Measurements from ENCODE around the gene NBAS. TPM values are rescaled to one million over a fixed set of nuclear protein-coding genes. Genes with fewer than 3 reads are reported as not detected.

Gene NBAS
- total RNA-seq, 1 experiment from 2014 or later = 36.3 TPM

DNA sequence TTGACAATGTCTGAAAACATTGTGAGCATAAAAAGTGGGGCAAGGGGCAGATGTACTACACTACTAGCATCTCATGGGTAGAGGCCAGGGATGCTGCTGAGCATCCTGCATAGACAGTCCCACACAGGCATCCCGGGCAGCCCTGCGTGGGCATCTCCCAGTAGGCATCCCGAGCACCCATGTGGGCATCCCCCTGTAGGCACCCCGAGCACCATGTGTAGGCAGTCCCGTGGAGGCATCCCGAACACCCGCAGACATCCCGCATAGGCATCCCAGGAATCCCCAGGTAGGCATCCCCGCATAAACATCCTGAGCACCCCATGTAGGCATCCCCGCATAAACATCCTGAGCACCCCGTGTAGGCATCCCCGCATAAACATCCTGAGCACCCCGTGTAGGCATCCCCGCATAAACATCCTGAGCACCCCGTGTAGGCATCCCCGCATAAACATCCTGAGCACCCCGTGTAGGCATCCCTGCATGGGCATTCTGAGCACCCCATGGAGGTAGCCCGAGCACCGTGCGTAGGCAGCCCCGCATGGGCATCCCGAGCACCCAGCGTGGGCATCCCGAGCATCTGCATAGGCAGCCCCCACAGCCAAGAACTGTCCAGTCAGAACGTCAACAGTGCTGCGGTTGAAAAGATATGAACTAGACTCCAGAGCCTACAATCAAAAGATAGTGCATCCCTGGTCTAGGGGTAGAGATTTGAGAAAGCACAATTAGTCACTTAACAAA, 273.5 kb downstream of the NBAS start:
- Histone ChIP-seq H3K27me3 (ENCODE audit: control insufficient read depth, insufficient read depth, low read length) (no peaks in the 10 kb centered on the region), H3K27ac (ENCODE audit: low read length) (no peak overlapping the region), H3K36me3 (ENCODE audit: control insufficient read depth, insufficient read depth, low read length) (no peaks in the 10 kb centered on the region), H3K4me1 (ENCODE audit: control insufficient read depth, insufficient read depth, low read length) (no peaks in the 10 kb centered on the region), H3K4me3 (ENCODE audit: low read depth in 2 of 2, low read length in 2 of 2) (no peak overlapping the region), H3K9me3 (ENCODE audit: control insufficient read depth, insufficient read depth, low read depth, low read length) (no peaks in the 10 kb centered on the region)
- intact Hi-C loops (cut with micrococcal nuclease; ENCODE audit: unreplicated experiment) = no loop called here
- DNase-seq (ENCODE audit: low read depth, low spot score) (no peak), ATAC-seq (no peak)
- TF ChIP-seq TCF7L2 (IDR thresholded peaks at IDR 0.05; ENCODE audit: low read depth, low read length) = no peak
- no TSS peak for BruUV-seq (replicated peaks)
- in situ Hi-C loops (cut with HindIII; ENCODE audit: low pct_unique_long_range_greater_than_20kb, low sequenced_read_pairs) = no loop called here
- ChIA-PET POLR2A (no interaction called here), CTCF (no interaction called here)

DNA sequence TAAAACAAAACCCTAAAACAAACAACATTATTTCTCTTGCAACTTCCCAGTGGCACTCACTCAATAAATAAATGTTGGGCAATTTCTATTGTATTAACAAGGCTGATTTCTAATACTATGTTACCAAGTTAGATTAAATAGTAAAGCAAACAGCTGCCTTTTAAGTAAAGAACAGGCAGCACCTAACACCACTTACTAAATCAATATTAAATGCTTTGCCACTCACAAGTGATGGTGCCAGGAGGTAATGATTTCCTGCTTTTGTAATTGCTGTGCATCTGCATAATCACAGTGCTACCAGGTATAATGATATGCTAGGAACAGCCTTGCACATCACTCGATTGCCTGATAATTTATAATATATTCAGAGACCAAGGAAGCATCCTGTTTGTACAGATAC, 276.5 kb downstream of the NBAS start:
- no peak for TF ChIP-seq SIN3A (IDR thresholded peaks at IDR 0.05; ENCODE audit: borderline replicate concordance, insufficient read depth, low read depth, low read length)
- BruUV-seq (replicated peaks) = no TSS peak
- in situ Hi-C loops (cut with HindIII; ENCODE audit: low pct_unique_long_range_greater_than_20kb, low sequenced_read_pairs) = no loop called here

DNA sequence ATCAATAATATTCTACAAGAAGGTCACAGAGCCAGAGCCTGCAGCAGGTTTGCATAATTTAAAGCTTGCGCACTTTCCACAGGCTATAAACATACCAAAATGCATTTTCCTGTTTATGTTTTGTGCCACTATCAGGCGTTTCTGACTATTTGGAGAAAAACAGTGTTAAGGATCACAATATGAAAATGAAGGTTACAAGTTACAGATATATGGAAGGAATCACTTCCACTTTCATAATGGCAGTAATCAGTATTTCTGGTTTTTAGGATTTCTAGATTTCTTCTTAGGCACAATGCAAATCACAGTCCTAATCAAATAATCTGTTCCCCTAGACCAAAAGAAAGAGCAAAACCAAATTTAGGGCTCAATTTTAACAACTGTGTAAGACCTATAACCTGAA, 279.5 kb downstream of the NBAS start:
- H3K27me3 ChIP-seq (ENCODE audit: control insufficient read depth, insufficient read depth, low read length) = no peaks in the 10 kb centered on the region
- no peak overlapping the region for H3K4me3 ChIP-seq (ENCODE audit: low read depth in 2 of 2, low read length in 2 of 2)
- no peak for ATAC-seq
- ChIA-PET CTCF (no interaction called here), POLR2A (no interaction called here)
- H3K27ac ChIP-seq (ENCODE audit: low read length) = no peak overlapping the region
- no peak for DNase-seq (ENCODE audit: low read depth, low spot score)
- in situ Hi-C loops (cut with HindIII; ENCODE audit: low pct_unique_long_range_greater_than_20kb, low sequenced_read_pairs) = no loop called here
- intact Hi-C loops (cut with micrococcal nuclease; ENCODE audit: unreplicated experiment) = no loop called here
- BruUV-seq (replicated peaks) = no TSS peak
- no peaks in the 10 kb centered on the region for H3K9me3 ChIP-seq (ENCODE audit: control insufficient read depth, insufficient read depth, low read depth, low read length)
- H3K36me3 ChIP-seq (ENCODE audit: control insufficient read depth, insufficient read depth, low read length) = no peaks in the 10 kb centered on the region
- H3K4me1 ChIP-seq (ENCODE audit: control insufficient read depth, insufficient read depth, low read length) = no peaks in the 10 kb centered on the region
- TF ChIP-seq, protein P1, sequence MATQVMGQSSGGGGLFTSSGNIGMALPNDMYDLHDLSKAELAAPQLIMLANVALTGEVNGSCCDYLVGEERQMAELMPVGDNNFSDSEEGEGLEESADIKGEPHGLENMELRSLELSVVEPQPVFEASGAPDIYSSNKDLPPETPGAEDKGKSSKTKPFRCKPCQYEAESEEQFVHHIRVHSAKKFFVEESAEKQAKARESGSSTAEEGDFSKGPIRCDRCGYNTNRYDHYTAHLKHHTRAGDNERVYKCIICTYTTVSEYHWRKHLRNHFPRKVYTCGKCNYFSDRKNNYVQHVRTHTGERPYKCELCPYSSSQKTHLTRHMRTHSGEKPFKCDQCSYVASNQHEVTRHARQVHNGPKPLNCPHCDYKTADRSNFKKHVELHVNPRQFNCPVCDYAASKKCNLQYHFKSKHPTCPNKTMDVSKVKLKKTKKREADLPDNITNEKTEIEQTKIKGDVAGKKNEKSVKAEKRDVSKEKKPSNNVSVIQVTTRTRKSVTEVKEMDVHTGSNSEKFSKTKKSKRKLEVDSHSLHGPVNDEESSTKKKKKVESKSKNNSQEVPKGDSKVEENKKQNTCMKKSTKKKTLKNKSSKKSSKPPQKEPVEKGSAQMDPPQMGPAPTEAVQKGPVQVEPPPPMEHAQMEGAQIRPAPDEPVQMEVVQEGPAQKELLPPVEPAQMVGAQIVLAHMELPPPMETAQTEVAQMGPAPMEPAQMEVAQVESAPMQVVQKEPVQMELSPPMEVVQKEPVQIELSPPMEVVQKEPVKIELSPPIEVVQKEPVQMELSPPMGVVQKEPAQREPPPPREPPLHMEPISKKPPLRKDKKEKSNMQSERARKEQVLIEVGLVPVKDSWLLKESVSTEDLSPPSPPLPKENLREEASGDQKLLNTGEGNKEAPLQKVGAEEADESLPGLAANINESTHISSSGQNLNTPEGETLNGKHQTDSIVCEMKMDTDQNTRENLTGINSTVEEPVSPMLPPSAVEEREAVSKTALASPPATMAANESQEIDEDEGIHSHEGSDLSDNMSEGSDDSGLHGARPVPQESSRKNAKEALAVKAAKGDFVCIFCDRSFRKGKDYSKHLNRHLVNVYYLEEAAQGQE (IDR thresholded peaks at IDR 0.05; ENCODE audit: insufficient read depth in 1 of 2, low read depth in 2 of 2, low read length in 1 of 2) = no peak

More for the DNA sequence above, 276.5 kb downstream of the NBAS start:
- Histone ChIP-seq H3K27ac (ENCODE audit: low read length) (no peak overlapping the region), H3K4me1 (ENCODE audit: control insufficient read depth, insufficient read depth, low read length) (no peaks in the 10 kb centered on the region), H3K4me3 (ENCODE audit: low read depth in 2 of 2, low read length in 2 of 2) (no peak overlapping the region), H3K9me3 (ENCODE audit: control insufficient read depth, insufficient read depth, low read depth, low read length) (no peaks in the 10 kb centered on the region), H3K27me3 (ENCODE audit: control insufficient read depth, insufficient read depth, low read length) (no peaks in the 10 kb centered on the region), H3K36me3 (ENCODE audit: control insufficient read depth, insufficient read depth, low read length) (no peaks in the 10 kb centered on the region)
- ChIA-PET CTCF (no interaction called here), POLR2A (no interaction called here)
- intact Hi-C loops (cut with micrococcal nuclease; ENCODE audit: unreplicated experiment) = no loop called here
- no peak for DNase-seq (ENCODE audit: low read depth, low spot score)
- no peak for ATAC-seq

DNA sequence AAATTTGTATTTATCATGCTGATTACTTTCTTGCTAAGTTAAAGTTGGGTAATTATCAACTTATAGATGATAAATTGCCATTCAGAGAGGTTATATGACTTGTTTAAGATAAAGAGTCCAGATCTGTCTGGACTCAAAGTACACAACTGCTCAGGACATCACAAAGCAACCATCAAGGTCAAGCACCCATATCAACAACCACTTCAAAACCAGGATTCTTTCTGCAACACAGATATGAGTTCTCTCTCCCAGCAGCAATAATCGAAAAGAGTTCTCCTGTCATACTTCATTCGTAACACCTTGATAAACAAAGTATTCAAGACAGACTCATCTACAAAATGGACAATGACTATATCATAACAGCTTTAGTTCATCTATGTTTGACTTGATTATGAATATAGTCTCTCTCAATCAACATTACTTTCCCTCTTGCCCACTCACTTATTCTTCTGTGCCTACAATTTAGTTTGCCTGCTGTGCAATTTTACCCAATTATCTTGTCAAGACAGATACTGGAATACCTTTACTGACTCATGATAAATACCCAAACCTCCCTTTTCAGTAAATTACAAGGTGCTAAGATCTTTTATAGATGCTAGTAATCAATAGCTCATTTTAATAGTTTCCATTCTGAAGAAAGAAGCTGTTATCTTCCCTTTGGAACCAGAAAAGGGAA, 281.8 kb downstream of the NBAS start:
- Histone ChIP-seq H3K9me3 (ENCODE audit: control insufficient read depth, insufficient read depth, low read depth, low read length) (no peaks in the 10 kb centered on the region), H3K4me1 (ENCODE audit: control insufficient read depth, insufficient read depth, low read length) (no peaks in the 10 kb centered on the region), H3K27me3 (ENCODE audit: control insufficient read depth, insufficient read depth, low read length) (no peaks in the 10 kb centered on the region), H3K36me3 (ENCODE audit: control insufficient read depth, insufficient read depth, low read length) (no peaks in the 10 kb centered on the region), H3K27ac (ENCODE audit: low read length) (no peak overlapping the region), H3K4me3 (ENCODE audit: low read depth in 2 of 2, low read length in 2 of 2) (no peak overlapping the region)
- TF ChIP-seq, protein P1 (IDR thresholded peaks at IDR 0.05; ENCODE audit: insufficient read depth in 1 of 2, low read depth in 2 of 2, low read length in 1 of 2) = no peak
- TF ChIP-seq POLR2AphosphoS5 (IDR thresholded peaks at IDR 0.05; ENCODE audit: low read depth, low read length) (no peak), TCF7L2 (IDR thresholded peaks at IDR 0.05; ENCODE audit: low read depth, low read length) (no peak), SIN3A (IDR thresholded peaks at IDR 0.05; ENCODE audit: borderline replicate concordance, insufficient read depth, low read depth, low read length) (no peak)
- TF ChIP-seq, protein P2, sequence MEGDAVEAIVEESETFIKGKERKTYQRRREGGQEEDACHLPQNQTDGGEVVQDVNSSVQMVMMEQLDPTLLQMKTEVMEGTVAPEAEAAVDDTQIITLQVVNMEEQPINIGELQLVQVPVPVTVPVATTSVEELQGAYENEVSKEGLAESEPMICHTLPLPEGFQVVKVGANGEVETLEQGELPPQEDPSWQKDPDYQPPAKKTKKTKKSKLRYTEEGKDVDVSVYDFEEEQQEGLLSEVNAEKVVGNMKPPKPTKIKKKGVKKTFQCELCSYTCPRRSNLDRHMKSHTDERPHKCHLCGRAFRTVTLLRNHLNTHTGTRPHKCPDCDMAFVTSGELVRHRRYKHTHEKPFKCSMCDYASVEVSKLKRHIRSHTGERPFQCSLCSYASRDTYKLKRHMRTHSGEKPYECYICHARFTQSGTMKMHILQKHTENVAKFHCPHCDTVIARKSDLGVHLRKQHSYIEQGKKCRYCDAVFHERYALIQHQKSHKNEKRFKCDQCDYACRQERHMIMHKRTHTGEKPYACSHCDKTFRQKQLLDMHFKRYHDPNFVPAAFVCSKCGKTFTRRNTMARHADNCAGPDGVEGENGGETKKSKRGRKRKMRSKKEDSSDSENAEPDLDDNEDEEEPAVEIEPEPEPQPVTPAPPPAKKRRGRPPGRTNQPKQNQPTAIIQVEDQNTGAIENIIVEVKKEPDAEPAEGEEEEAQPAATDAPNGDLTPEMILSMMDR (IDR thresholded peaks at IDR 0.05) = no peak
- in situ Hi-C loops (cut with HindIII; ENCODE audit: low pct_unique_long_range_greater_than_20kb, low sequenced_read_pairs) (no loop called here), intact Hi-C loops (cut with micrococcal nuclease; ENCODE audit: unreplicated experiment) (no loop called here)
- ATAC-seq (no peak), DNase-seq (ENCODE audit: low read depth, low spot score) (no peak)
- POLR2A ChIA-PET = no interaction called here
- BruUV-seq (replicated peaks) = no TSS peak
- CTCF ChIA-PET = no interaction called here

Measured in Panc1 (cell line).